Stimulated activated CD4-positive, alpha-beta T cell treated with anti-CD3 and anti-CD28 coated beads, TNF-alpha, amount 100 ng/mL, for 48 hours (primary cell): ENCODE data around the gene ARL9.

Source experiments
- DNase-seq, 3 donors: peaks; one replicate each; pipeline ENCODE4 v3.0.0-alpha.2; 2020; ENCODE audit warnings: low read depth in 3 of 3

ARL9 gene

DNA sequence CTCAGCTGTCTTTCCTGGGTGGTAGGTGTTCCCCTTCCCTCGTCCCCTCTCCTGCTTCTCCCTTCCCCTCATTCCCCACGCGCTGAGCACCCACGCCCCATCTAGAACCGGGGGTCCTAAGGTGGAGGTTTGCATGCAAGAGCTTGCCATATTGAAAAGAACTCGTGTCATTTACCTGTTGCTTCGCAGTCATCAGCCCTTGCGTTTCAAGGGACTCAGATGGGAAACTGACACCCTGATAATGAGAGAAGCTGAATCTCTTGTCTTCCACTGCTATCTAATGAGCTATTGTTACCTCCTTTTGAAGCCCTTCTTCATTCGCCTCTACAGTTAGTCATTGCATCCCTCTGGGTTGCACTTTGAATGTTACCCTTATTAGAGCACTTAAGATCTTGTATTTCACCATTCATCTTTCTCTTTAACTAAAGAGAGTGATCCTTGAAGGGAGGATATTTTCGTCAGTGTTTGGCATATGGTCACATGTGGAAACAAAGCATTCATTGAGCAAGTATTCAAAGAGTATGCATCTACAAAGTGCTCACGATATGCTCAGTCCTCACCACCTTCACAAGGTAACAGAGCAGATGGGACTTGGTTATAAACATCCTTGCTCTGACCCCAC is 25.7 kb downstream of the ARL9 start:
- no peak for DNase-seq

DNA sequence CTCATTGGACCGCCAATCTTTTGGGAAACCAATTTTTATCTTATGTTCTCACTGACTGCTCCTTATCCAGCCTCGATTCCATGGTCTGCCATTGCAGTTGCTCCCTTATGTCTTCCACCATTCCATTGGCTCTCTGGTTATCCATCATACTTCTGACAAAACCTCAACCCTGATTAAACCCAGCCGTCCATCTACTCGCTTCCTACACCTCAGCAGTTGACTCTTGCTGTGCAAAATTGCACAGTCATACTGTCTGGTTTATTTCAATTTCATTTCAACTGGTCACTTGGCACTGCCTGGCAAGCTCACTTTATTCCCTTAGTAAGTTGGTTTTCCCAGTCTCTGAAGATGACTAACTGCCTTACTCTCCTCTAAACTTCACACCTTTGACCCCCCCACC is 26.2 kb downstream of the ARL9 start:
- DNase-seq = no peak

DNA sequence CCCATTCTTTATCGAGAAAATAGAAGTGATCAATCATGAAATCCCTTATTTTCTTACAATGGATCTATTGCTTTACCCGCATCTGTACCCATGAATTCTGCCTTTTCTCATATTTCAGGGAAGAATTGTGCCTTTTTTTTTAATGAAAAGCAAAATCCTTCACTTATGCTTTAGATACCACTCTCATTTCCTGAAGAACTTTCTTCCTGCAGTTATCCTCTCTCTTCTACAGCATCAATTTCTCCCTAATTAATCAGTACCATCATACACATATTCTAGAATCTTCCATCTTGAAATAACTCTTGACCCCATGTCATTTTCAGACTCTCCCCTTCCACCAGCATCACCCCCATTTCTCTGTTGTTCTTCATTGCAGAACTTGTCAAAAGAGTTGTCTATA is 26.6 kb downstream of the ARL9 start:
- no peak for DNase-seq

GRCh38 chr4:56535915-56536314 is 30.3 kb downstream of the ARL9 start:
- DNase-seq = no peak

DNA sequence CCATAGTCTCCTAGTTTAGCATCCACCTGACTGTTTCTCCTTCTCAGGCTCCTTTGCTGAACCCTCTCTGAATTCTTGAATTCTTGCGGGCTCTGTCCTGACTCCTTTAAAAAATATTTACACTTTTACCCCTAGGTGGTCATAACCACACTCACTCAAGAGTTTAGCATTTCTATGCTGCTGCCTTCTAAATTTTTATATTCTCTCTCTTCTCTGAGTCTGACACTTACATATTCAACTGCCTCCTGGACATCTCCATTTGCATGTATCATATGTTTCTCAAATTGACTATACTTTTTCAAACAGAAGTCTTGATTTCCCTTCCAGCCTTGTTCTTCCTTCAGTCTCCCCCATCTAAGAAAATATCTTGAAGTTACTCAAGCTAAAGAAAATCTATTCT is 31.6 kb downstream of the ARL9 start:
- DNase-seq = no peak

- no peak for DNase-seq
Measured at GRCh38 chr4:56540826-56541225, 35.2 kb downstream of the ARL9 start.

DNA sequence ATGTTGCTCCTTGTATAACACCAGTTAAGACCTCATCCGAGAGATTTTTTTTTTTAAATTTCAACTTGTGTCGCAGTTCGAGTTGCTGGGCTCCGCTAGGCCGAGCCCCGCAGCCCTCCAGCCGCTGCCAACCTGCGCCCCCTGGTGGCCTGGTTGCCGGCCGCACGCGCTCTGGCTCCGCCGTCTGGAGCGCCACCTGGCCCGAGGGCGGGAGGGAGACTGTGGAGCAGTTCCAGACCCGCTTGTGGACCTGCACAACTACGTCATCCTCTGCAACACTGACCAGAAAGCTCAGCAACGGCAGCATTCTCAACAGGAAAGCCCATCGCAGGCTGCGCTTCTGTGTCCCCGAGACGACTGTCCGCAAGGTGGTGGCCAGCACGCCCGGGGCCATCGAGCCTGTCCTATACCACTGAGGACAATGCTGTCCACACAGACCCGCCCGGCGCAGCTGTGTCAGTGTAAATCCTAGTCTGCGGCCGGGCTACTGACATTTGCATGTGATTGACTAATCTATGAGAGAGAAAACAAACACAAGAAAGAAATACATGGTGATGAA is 39.1 kb downstream of the ARL9 start:
- DNase-seq = peak; percentile 74 to 83 (median 78)

DNA sequence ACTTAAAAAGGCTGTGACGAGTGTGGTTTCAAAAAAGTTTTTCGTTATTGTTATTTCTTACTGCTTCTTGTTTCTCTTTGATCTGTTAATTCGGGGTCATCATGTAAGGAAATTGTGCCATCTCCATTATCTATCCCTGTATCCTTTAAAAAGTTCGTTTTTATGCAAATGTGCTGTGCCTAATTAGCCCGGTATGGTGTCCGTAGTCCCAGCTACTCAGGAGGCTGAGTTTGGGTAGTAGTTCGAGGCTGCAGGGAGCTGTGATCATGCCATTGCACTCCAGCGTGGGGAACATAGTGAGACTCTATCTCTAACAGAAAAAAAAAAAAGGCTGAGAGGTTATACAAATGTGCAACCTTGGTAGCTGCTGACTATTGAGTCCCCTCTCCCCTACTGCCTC is 45.1 kb downstream of the ARL9 start:
- no peak for DNase-seq

DNA sequence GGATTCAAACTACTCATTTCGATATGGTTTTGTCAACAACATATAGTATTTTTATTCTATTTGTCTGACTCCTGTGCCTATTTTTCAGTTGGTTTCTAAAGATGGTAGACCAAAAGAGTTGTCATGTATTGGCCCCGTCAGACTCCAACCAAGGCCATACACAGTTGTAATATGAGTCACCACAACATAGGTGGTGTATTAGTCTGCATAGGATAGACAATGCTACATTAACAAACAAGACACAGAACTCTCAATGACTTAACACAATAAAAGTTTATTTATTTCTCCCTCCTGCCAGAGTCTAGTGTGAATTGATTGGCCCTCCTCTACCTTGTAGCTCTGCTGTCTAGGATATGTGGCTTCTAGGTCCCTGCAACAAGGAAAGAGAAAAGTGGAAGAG is 45.9 kb downstream of the ARL9 start:
- DNase-seq = no peak

DNA sequence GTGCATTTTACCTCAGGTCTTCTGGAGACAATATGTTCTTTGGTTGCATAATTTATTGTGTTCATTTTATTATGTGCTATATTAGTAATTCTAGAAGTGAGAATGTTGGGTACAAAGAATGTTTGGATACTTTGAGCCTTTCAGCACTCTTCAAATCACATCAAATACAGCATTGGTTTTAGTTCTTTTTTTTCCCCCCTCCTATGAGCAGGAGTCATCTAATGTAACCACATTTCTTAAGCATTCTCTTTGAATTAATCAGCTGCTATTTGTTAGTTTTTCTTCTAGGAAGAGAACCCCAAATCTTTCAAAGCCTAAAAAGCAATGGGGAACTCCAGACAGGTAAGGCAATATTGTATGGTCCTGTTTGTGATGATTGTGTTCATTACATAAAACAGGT is 46.7 kb downstream of the ARL9 start:
- DNase-seq = no peak

GRCh38 chr4:56570041-56570440 is 64.5 kb downstream of the ARL9 start:
- no peak for DNase-seq
